SK-N-SH treated with all-trans-retinoic acid at 6 μM for 48 hours (cell line): ENCODE data around the gene RNPEP.

ENCODE experiments used
- ATAC-seq: fragments of 200-7000 bp; cut with Tn5 transposase; 3 replicates; pipeline ENCODE4 v1.9.1; 2020; ENCODE audit warnings: mild to moderate bottlenecking, moderate library complexity
- BACH2 ChIP-seq: fragments of 250-450 bp; sonication (Bioruptor Pico); IDR thresholded peaks from 2 replicates; pipeline ENCODE4 v1.9.0; 2021; ENCODE audit warnings: mild to moderate bottlenecking, borderline replicate concordance
- CREB5 ChIP-seq: fragments of 250-450 bp; sonication (Bioruptor Pico); IDR thresholded peaks from 2 replicates; pipeline ENCODE4 v1.5.1; 2020; ENCODE audit warnings: low read depth, mild to moderate bottlenecking, moderate library complexity
- CSDC2 ChIP-seq: fragments of 250-450 bp; sonication (Bioruptor Pico); IDR thresholded peaks from 2 replicates; pipeline ENCODE4 v1.5.0; 2020; ENCODE audit warnings: mild to moderate bottlenecking, moderate library complexity
- CSRNP3 ChIP-seq: fragments of 250-450 bp; sonication (Bioruptor Pico); IDR thresholded peaks from 2 replicates; pipeline ENCODE4 v1.5.1; 2021; ENCODE audit warnings: mild to moderate bottlenecking, moderate library complexity
- GLIS3 ChIP-seq: fragments of 250-450 bp; sonication (Bioruptor Pico); IDR thresholded peaks from 2 replicates; pipeline ENCODE4 v1.5.0; 2020; ENCODE audit warnings: mild to moderate bottlenecking, moderate library complexity
- ISL1 ChIP-seq: fragments of 250-450 bp; sonication (Bioruptor Pico); IDR thresholded peaks from 2 replicates; pipeline ENCODE4 v2.1.2; 2022; ENCODE audit warnings: mild to moderate bottlenecking, moderate library complexity
- OSR1 ChIP-seq: fragments of 250-450 bp; sonication (Bioruptor Pico); IDR thresholded peaks from 2 replicates; pipeline ENCODE4 v1.8.0; 2022; ENCODE audit warnings: moderate library complexity, mild to moderate bottlenecking, inconsistent platforms
- PATZ1 ChIP-seq: fragments of 250-450 bp; sonication (Bioruptor Pico); IDR thresholded peaks from 2 replicates; pipeline ENCODE4 v1.8.0; 2020; ENCODE audit warnings: mild to moderate bottlenecking, moderate library complexity, borderline replicate concordance
- POU6F1 ChIP-seq: fragments of 250-450 bp; sonication (Bioruptor Pico); IDR thresholded peaks from 2 replicates; pipeline ENCODE4 v1.8.0; 2021; ENCODE audit warnings: low read depth, mild to moderate bottlenecking, moderate library complexity, borderline replicate concordance
- PPARA ChIP-seq: fragments of 250-450 bp; sonication (Bioruptor Pico); IDR thresholded peaks from 2 replicates; pipeline ENCODE4 v1.5.0; 2020; ENCODE audit warnings: mild to moderate bottlenecking, borderline replicate concordance
- RARB ChIP-seq: fragments of 250-450 bp; sonication (Bioruptor Pico); IDR thresholded peaks from 2 replicates; pipeline ENCODE4 v1.8.0; 2021; ENCODE audit warnings: mild to moderate bottlenecking, moderate library complexity
- SNAI2 ChIP-seq: fragments of 250-450 bp; sonication (Bioruptor Pico); IDR thresholded peaks from 2 replicates; pipeline ENCODE4 v1.5.0; 2020; ENCODE audit warnings: mild to moderate bottlenecking, moderate library complexity
- TCF4 ChIP-seq: fragments of 250-450 bp; sonication (Bioruptor Pico); IDR thresholded peaks from 2 replicates; pipeline ENCODE4 v1.8.0; 2021; ENCODE audit warnings: mild to moderate bottlenecking, moderate library complexity, borderline replicate concordance
- TOX ChIP-seq: fragments of 250-450 bp; sonication (Bioruptor Pico); IDR thresholded peaks from 2 replicates; pipeline ENCODE4 v1.8.0; 2021; ENCODE audit warnings: mild to moderate bottlenecking, moderate library complexity, borderline replicate concordance
- TSHZ2 ChIP-seq: fragments of 250-450 bp; sonication (Bioruptor Pico); IDR thresholded peaks from 2 replicates; pipeline ENCODE4 v1.5.0; 2020; ENCODE audit warnings: mild to moderate bottlenecking, moderate library complexity
- ZC3H10 ChIP-seq: fragments of 250-450 bp; sonication (Bioruptor Pico); IDR thresholded peaks from 2 replicates; pipeline ENCODE4 v1.5.1; 2021; ENCODE audit warnings: mild to moderate bottlenecking, moderate library complexity
- ZFP3 ChIP-seq: fragments of 250-450 bp; sonication (Bioruptor Pico); IDR thresholded peaks from 2 replicates; pipeline ENCODE4 v1.5.0; 2020; ENCODE audit warnings: mild to moderate bottlenecking, moderate library complexity
- ZFP30 ChIP-seq: fragments of 450-650 bp; formaldehyde crosslinking; IDR thresholded peaks from 2 replicates; pipeline ENCODE4 v1.5.0; 2022; ENCODE audit warnings: mild to moderate bottlenecking, moderate library complexity
- ZNF565 ChIP-seq: fragments of 450-650 bp; formaldehyde crosslinking; conservative IDR thresholded peaks from 2 replicates; pipeline ENCODE4 v1.5.0; 2020; ENCODE audit warnings: low read depth, mild to moderate bottlenecking, moderate library complexity
- ZNF70 ChIP-seq: fragments of 450-650 bp; formaldehyde crosslinking; IDR thresholded peaks from 2 replicates; pipeline ENCODE4 v1.5.0; 2020; ENCODE audit warnings: mild to moderate bottlenecking, moderate library complexity
- ZNF8 ChIP-seq: fragments of 450-650 bp; formaldehyde crosslinking; IDR thresholded peaks from 2 replicates; pipeline ENCODE4 v1.5.0; 2020; ENCODE audit warnings: mild to moderate bottlenecking, moderate library complexity

RNPEP gene

GRCh38 chr1:201949491-201949890, 33.0 kb upstream of the RNPEP start:
- ATAC-seq, result no peak
- TF ChIP-seq CSDC2 (no peak), TSHZ2 (no peak), CREB5 (CRISPR knock-in tag) (no peak), ZNF565 (CRISPR knock-in tag) (no peak), ZC3H10 (no peak), ZFP30 (CRISPR knock-in tag) (no peak), ZNF70 (CRISPR knock-in tag) (no peak), RARB (CRISPR knock-in tag) (no peak), BACH2 (no peak), PATZ1 (CRISPR knock-in tag) (no peak), GLIS3 (no peak), CSRNP3 (CRISPR knock-in tag) (no peak), ZFP3 (no peak)
- TF ChIP-seq, all 23 proteins: peak for 0

GRCh38 chr1:201954263-201955008, 28.0 kb upstream of the RNPEP start:
- peak; percentile 4 for ATAC-seq

More at GRCh38 chr1:201954263-201955008, 28.0 kb upstream of the RNPEP start:
- no peak for TF ChIP-seq POU6F1 (CRISPR knock-in tag)
- no peak for TF ChIP-seq TOX (CRISPR knock-in tag)
- no peak for TF ChIP-seq RARB (CRISPR knock-in tag)
- no peak for TF ChIP-seq TCF4
- no peak for TF ChIP-seq CSRNP3 (CRISPR knock-in tag)
- TF ChIP-seq SNAI2 (CRISPR knock-in tag), result no peak
- TF ChIP-seq ZNF8 (CRISPR knock-in tag), result no peak
- TF ChIP-seq GLIS3, result no peak
- TF ChIP-seq OSR1 (CRISPR knock-in tag), result no peak
- TF ChIP-seq CSDC2, result no peak
- no peak for TF ChIP-seq TSHZ2
- TF ChIP-seq ZNF565 (CRISPR knock-in tag), result no peak
- TF ChIP-seq PPARA (CRISPR knock-in tag), result no peak
- no peak for TF ChIP-seq BACH2
- TF ChIP-seq ISL1 (CRISPR knock-in tag), result no peak
- no peak for TF ChIP-seq ZFP3
- TF ChIP-seq PATZ1 (CRISPR knock-in tag), result no peak
- no peak for TF ChIP-seq ZC3H10
- TF ChIP-seq, all 23 proteins: peak for 0
